Stimulated activated CD8-positive, alpha-beta memory T cell treated with anti-CD3 and anti-CD28 coated beads, Interleukin-15, amount 100 ng/mL, for 24 hours (primary cell): Measurements from ENCODE around the gene EHBP1L1.

Experiments used
- DNase-seq: peaks from one replicate; pipeline ENCODE4 v3.0.0-alpha.2; 2020; ENCODE audit warnings: low read depth

EHBP1L1 gene

GRCh38 chr11:65616575-65617001 is 40.7 kb downstream of the EHBP1L1 start:
- no peak for DNase-seq

GRCh38 chr11:65617136-65617850 is 41.4 kb downstream of the EHBP1L1 start:
- no peak for DNase-seq

GRCh38 chr11:65617990-65618751 is 42.3 kb downstream of the EHBP1L1 start:
- DNase-seq = no peak

GRCh38 chr11:65618763-65619162 is 42.9 kb downstream of the EHBP1L1 start:
- no peak for DNase-seq

- no peak for DNase-seq
Observed at GRCh38 chr11:65619281-65619928, 43.6 kb downstream of the EHBP1L1 start.

- no peak for DNase-seq
Observed at GRCh38 chr11:65620666-65621065, 44.8 kb downstream of the EHBP1L1 start.

GRCh38 chr11:65621460-65621859 is 45.6 kb downstream of the EHBP1L1 start:
- DNase-seq = no peak

GRCh38 chr11:65622011-65622410 is 46.2 kb downstream of the EHBP1L1 start:
- DNase-seq = no peak

- DNase-seq = no peak
Observed at GRCh38 chr11:65623177-65623576, 47.3 kb downstream of the EHBP1L1 start.

- no peak for DNase-seq
Observed at GRCh38 chr11:65623852-65624616, 48.2 kb downstream of the EHBP1L1 start.

- DNase-seq = no peak
Observed at GRCh38 chr11:65624931-65625627, 49.2 kb downstream of the EHBP1L1 start.

GRCh38 chr11:65625628-65626342 is 49.9 kb downstream of the EHBP1L1 start:
- no peak for DNase-seq

- DNase-seq = no peak
Observed at GRCh38 chr11:65627202-65627601, 51.3 kb downstream of the EHBP1L1 start.

GRCh38 chr11:65629579-65629978 is 53.7 kb downstream of the EHBP1L1 start:
- no peak for DNase-seq

GRCh38 chr11:65630215-65630614 is 54.4 kb downstream of the EHBP1L1 start:
- no peak for DNase-seq

- DNase-seq = no peak
Observed at GRCh38 chr11:65633390-65634108, 57.7 kb downstream of the EHBP1L1 start.

GRCh38 chr11:65634109-65634436 is 58.2 kb downstream of the EHBP1L1 start:
- DNase-seq = no peak

- no peak for DNase-seq
Observed at GRCh38 chr11:65634440-65634839, 58.6 kb downstream of the EHBP1L1 start.

- no peak for DNase-seq
Observed at GRCh38 chr11:65634905-65635731, 59.3 kb downstream of the EHBP1L1 start.
